B cell (primary cell): ENCODE measurements around the gene PMVK.

Source experiments
- CTCF ChIP-seq: fragments of 200-600 bp; IDR thresholded peaks from one replicate; pipeline ENCODE4 v1.8.0; 2022; ENCODE audit warnings: antibody characterized with exemption, mild to moderate bottlenecking
- EZH2 ChIP-seq: IDR thresholded peaks from 2 replicates; pipeline ENCODE4 v1.6.1; 2012; ENCODE audit warnings: borderline replicate concordance, low read depth, mild to moderate bottlenecking, moderate library complexity, low read length; ENCODE audit not compliant: insufficient read depth, poor library complexity, severe bottlenecking

GRCh38 chr1:154966111-154966510, 29.6 kb upstream of the PMVK start:
- no peak for TF ChIP-seq CTCF
- no peak for TF ChIP-seq EZH2
